Erythroblast (primary cell): ENCODE measurements around the gene CACNA2D4.

Source experiments
- GATA1 ChIP-seq: IDR thresholded peaks from 2 replicates; pipeline ENCODE4 v1.6.1; 2011; ENCODE audit warnings: low read depth, mild to moderate bottlenecking, control low read depth, low read length, moderate library complexity
- POLR2A ChIP-seq: IDR thresholded peaks from 2 replicates; pipeline ENCODE4 v1.6.1; 2011; ENCODE audit warnings: mild to moderate bottlenecking, low read length

DNA sequence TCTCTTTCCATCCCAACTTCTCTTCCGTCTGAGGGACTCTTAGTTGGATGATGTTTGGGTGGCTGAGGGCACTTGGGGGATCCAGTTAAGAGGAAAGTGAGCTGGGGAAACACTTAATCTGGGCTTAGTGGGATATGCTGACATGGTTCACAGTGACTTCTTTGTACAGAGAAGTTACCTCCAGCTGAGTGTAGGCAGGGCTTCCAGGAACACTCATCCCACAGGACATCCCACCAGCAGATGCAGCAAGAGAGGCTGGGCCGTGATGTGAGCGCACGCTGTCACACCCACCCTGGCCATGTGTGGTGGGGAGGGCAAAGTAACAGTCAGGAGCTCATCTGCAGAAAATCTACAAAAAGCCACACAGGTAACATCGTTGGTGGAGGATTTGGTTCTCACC lies 832 bp upstream of the CACNA2D4 start:
- TF ChIP-seq POLR2A (no peak), GATA1 (no peak)
